NB4 (cell line): ENCODE measurements around the gene PTPRK.

Experiments
- DNase-seq: peaks from one replicate; pipeline ENCODE4 v3.0.0; 2010; ENCODE audit warnings: low read depth
- H3K4me3 ChIP-seq: one replicate; pipeline ENCODE4 v1.5.1; 2011; ENCODE audit warnings: mild to moderate bottlenecking, low read depth, low read length, moderate library complexity
- MAX ChIP-seq: IDR thresholded peaks from 2 replicates; pipeline ENCODE4 v1.6.1; 2011; ENCODE audit warnings: low read depth, low read length
- MYC ChIP-seq: IDR thresholded peaks from 2 replicates; pipeline ENCODE4 v1.6.1; 2011; ENCODE audit warnings: low read depth, low read length
- POLR2A ChIP-seq: IDR thresholded peaks from 2 replicates; pipeline ENCODE4 v1.6.1; 2011; ENCODE audit warnings: mild to moderate bottlenecking; ENCODE audit not compliant: insufficient read length; ENCODE audit errors: extremely low read depth
- TF ChIP-seq, protein P1 (sequence below): IDR thresholded peaks from one replicate; pipeline ENCODE4 v1.5.1; 2012; ENCODE audit warnings: low read depth, low read length

Gene PTPRK

GRCh38 chr6:128155826-128156225, 364.6 kb downstream of the PTPRK start:
- H3K4me3 ChIP-seq: no peak overlapping the region
- no peak for DNase-seq
- TF ChIP-seq MYC (no peak), POLR2A (no peak)

DNA sequence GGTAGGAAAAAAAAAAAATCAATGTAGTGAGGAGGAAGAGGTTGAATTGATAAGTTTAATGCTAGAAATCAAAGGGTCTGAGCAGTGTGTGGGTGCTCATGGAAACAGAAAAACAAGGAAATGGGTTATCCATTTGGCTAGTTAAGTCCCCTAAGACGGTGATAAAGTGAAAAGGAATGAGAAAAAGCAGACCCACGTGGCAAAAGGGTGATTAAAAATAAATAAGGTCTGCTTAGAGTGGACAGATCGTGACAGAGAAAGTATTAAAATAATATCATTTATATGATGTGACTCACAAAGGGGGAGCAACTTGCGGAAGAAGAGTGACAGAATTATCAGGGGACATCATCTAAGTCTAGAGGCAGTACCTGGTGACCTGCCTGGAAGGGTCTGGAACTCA, 367.8 kb downstream of the PTPRK start:
- H3K4me3 ChIP-seq: no peak overlapping the region
- no peak for DNase-seq
- TF ChIP-seq, protein P1, sequence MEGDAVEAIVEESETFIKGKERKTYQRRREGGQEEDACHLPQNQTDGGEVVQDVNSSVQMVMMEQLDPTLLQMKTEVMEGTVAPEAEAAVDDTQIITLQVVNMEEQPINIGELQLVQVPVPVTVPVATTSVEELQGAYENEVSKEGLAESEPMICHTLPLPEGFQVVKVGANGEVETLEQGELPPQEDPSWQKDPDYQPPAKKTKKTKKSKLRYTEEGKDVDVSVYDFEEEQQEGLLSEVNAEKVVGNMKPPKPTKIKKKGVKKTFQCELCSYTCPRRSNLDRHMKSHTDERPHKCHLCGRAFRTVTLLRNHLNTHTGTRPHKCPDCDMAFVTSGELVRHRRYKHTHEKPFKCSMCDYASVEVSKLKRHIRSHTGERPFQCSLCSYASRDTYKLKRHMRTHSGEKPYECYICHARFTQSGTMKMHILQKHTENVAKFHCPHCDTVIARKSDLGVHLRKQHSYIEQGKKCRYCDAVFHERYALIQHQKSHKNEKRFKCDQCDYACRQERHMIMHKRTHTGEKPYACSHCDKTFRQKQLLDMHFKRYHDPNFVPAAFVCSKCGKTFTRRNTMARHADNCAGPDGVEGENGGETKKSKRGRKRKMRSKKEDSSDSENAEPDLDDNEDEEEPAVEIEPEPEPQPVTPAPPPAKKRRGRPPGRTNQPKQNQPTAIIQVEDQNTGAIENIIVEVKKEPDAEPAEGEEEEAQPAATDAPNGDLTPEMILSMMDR: no peak
- no peak for TF ChIP-seq POLR2A
- no peak for TF ChIP-seq MYC
- TF ChIP-seq MAX: no peak

DNA sequence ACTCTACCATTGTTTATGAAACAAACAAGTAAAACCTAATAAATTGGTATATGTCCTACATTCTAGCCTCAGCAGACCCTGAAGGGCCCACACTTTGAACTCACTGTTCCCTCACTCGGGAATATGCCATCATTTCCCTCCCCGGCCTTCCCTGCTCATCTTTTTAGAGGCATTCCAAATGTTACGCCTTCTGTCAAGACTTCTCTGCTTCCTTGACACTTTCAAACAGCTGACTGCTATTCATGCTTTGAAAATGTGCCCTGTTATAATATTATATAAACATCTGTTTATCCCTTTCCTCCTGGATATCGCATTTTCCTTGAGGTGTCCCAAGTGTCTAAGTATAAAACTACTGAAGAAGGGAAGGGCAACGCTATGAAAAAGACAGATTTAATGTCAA, 370.0 kb downstream of the PTPRK start:
- TF ChIP-seq POLR2A (no peak), MYC (no peak), MAX (no peak)
- TF ChIP-seq, protein P1: no peak
- H3K4me3 ChIP-seq: no peak overlapping the region
- DNase-seq: no peak

DNA sequence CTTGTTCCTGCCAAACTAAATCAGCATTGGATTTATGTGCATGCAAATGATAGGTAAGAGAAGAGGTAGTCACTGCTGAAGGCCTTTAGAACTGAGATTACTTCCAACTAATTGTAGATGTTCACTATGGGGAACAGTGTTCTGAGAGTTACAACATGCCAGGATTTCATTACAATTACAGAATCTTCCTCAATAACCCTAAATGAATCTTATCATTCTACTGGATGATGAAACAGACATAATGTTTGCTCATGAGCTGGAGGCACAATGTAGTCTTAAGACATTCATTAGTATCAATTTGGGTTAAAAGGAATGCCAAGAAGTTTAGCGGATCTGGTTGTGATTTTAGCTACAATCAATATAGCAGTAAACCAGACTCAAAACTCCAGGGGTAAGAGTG, 370.6 kb downstream of the PTPRK start:
- TF ChIP-seq POLR2A (no peak), MYC (no peak), MAX (no peak)
- TF ChIP-seq, protein P1: no peak
- no peak overlapping the region for H3K4me3 ChIP-seq
- no peak for DNase-seq

- TF ChIP-seq MAX (no peak), MYC (no peak), POLR2A (no peak)
- TF ChIP-seq, protein P1: no peak
- no peak for DNase-seq
- H3K4me3 ChIP-seq: no peak overlapping the region
These were observed 376.1 kb downstream of the PTPRK start for GRCh38 chr6:128144320-128144719.

- TF ChIP-seq MYC (no peak), POLR2A (no peak), MAX (no peak)
- TF ChIP-seq, protein P1: no peak
- DNase-seq: no peak
- H3K4me3 ChIP-seq: no peak overlapping the region
These were observed 378.5 kb downstream of the PTPRK start for GRCh38 chr6:128141932-128142331.
